ENCODE measurements around the gene OSTN.

OSTN gene

DNA sequence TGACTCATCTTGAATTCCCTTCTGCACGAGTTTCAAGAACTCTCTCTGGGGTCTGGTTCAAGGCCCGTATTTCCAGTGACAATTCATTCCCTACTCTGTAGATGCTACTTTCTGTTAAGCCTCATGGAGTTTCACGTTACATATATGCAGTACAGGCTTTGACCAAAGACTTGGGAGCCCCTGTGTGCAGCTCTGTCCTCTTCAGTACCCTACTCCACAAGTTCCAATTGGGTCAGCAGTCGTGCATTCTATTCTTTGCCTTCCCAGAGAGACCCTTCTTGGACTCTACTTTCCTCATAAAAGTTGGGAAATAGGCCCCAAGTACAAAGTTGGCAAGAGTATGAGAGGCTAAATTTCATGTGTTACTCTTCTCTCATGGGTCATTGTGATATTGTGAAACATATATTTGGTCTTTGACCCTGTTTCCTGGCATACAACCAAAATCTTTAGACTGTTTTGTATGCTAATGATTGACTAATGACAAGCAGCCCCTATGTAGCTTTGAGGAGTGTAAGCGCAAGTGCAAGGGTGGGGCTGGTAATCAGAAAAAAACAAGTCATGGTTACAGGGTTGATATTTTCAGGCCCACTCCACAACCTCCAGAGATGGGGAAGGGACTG lies 115.2 kb downstream of the OSTN start:
- no peak for DNase-seq
